GM13977 (cell line): ENCODE results near the gene OBP2B.
"Not testable (repeated sequence)": the region's sequence is repeated elsewhere in the genome, so short reads cannot be mapped to it uniquely, and the experiment has no call there.

Experiments
- DNase-seq: peaks from one replicate; pipeline ENCODE4 v3.0.0; 2012; ENCODE audit warnings: low spot score
- in situ Hi-C: fragments of 300-500 bp; cut with MboI; formaldehyde crosslinking; loops from one replicate; pipeline ENCODE4 v1.12.0; 2022; ENCODE audit warnings: low sequenced_read_pairs, low pct_unique_long_range_greater_than_20kb, mixed read lengths, inconsistent platforms; ENCODE audit not compliant: unreplicated experiment
- TF ChIP-seq, protein P1 (sequence below): IDR thresholded peaks from 2 replicates; pipeline ENCODE4 v1.5.1; 2012; ENCODE audit warnings: mild to moderate bottlenecking, control low read depth; ENCODE audit not compliant: insufficient read depth; ENCODE audit errors: extremely low read depth, missing control alignments

The OBP2B gene

DNA sequence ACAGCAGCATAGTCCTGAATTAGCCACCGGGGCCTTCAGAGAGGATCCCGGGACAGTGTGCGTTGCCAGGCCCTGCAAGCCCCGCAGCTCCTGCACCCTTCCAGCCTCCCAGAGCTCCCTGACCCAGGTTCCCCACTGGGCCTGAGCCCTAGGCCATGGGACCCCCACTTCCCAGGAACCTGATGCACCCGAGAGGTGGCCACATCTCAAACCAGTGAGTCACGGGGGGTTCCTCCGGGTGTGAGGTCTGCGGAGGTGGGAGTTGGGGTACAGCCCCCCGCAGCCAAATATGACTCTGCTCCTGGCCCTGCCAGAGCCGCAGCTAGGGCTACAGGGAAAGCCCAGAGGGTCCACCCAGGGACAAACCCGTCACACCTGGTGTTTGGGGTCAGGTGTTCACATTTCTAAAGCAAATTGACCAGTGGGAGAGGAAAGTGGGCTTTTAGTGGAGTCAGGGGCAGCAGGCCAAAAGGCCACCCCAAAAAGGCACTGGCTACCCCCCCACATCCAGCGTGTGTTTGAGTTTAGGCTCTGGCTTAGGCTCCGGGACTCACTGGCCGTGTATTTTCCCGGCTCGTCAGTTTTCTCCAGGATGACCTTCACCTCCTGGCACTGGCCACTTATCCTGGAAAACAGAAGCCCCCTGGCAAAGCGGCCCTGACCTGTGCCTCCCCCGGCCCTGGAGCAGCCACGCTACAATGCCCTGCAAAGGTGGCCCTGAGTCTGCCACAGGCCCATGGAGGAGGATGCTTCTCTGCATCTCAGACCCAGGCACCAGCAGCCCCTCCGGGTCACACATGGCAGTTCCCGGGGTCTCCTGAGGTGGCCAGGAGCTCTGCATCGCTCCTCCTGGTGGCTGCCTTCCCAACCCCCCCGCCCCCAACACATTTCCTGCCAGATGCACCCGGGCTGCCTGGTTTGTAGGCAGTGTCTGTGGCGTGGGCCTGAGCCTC is 17.4 kb upstream of the OBP2B start:
- TF ChIP-seq, protein P1, sequence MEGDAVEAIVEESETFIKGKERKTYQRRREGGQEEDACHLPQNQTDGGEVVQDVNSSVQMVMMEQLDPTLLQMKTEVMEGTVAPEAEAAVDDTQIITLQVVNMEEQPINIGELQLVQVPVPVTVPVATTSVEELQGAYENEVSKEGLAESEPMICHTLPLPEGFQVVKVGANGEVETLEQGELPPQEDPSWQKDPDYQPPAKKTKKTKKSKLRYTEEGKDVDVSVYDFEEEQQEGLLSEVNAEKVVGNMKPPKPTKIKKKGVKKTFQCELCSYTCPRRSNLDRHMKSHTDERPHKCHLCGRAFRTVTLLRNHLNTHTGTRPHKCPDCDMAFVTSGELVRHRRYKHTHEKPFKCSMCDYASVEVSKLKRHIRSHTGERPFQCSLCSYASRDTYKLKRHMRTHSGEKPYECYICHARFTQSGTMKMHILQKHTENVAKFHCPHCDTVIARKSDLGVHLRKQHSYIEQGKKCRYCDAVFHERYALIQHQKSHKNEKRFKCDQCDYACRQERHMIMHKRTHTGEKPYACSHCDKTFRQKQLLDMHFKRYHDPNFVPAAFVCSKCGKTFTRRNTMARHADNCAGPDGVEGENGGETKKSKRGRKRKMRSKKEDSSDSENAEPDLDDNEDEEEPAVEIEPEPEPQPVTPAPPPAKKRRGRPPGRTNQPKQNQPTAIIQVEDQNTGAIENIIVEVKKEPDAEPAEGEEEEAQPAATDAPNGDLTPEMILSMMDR = no peak
- no peak for DNase-seq
- in situ Hi-C loops = no loop called here

DNA sequence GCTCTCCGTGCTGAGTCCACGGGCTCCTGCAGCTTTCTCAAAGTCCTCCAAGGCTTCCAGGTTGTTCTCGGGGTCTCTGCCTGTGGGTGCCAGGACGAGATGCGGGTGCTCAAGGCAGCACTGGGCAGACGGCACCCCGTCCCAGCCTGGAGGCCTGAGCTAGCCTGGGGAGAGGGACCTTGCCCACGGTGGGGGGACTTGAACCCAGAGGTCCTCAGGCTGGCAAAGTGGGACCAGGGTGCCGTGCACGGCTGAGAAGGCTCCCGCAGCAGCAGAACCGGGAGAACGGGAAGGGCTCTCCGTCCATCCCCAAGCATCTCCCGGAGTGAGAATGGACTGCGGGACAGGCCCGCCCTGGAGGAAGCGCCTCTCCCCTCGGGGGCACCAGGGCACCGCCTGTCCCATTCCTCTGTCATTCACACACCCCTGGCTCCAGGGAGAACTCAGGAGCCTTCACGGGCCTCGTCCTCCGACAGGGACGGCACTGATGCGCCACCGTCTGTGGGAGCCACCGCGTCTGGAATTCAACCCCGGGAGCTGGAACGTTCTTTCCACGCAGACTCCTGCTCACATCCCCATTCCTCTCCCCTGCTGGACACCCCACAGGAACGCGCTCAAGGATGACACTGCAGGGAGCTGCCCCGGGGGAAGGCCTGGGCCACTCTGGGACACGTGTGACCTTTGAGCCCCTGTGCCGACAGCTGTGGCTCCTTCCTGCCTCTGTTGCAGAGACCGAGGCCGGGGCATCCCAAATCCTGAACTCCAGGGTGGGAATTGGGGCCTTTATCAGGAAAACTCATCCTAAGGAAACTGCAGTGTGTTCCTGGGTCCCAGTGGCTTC is 16.3 kb upstream of the OBP2B start:
- in situ Hi-C loops = no loop called here
- TF ChIP-seq, protein P1 = no peak
- DNase-seq = no peak

DNA sequence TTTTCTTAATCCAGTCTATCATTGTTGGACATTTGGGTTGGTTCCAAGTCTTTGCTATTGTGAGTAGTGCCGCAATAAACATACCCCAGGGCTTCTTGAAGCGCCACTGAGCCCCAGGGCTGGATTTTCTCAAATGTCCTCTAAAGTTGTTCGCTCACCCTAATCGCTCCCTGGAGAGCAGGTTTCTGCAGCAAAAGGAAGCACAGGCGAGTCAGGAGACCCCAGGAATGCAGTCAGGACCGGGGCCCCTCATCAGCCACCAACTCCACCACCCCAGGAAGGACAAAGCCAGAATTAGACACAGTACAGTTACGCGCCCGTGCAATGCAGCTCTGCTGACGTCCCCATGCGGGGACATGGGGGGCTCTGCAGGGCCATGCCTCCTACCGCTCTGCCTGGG is 15.7 kb upstream of the OBP2B start:
- TF ChIP-seq, protein P1 = no peak
- in situ Hi-C loops = no loop called here
- no peak for DNase-seq

GRCh38 chr9:133223159-133223756 is 14.2 kb upstream of the OBP2B start:
- DNase-seq, in situ Hi-C loops: not testable (repeated sequence)

DNA sequence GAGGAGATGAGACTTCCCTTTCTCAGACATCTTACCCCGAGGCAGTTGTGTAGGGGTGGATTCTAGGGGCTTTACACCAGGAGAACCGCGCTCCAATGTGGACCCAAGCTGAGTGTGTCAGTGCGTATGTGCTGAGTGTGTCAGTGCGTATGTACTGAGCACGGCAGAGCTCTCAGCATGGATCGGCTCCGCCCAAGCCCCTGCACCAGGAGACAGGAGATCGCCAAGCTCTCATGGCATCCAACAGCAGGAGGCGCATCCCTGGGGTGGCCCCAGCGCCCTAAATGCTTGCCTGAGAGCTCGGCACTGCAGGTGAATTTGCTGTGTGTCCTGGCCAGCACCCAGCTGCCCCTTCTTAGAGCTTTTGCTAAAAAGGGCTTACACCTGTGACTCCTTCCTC is 12.9 kb upstream of the OBP2B start:
- in situ Hi-C loops, DNase-seq: not testable (repeated sequence)

GRCh38 chr9:133221177-133221809 is 12.2 kb upstream of the OBP2B start:
- TF ChIP-seq, protein P1 = no peak
- DNase-seq = no peak
- in situ Hi-C loops = no loop called here

DNA sequence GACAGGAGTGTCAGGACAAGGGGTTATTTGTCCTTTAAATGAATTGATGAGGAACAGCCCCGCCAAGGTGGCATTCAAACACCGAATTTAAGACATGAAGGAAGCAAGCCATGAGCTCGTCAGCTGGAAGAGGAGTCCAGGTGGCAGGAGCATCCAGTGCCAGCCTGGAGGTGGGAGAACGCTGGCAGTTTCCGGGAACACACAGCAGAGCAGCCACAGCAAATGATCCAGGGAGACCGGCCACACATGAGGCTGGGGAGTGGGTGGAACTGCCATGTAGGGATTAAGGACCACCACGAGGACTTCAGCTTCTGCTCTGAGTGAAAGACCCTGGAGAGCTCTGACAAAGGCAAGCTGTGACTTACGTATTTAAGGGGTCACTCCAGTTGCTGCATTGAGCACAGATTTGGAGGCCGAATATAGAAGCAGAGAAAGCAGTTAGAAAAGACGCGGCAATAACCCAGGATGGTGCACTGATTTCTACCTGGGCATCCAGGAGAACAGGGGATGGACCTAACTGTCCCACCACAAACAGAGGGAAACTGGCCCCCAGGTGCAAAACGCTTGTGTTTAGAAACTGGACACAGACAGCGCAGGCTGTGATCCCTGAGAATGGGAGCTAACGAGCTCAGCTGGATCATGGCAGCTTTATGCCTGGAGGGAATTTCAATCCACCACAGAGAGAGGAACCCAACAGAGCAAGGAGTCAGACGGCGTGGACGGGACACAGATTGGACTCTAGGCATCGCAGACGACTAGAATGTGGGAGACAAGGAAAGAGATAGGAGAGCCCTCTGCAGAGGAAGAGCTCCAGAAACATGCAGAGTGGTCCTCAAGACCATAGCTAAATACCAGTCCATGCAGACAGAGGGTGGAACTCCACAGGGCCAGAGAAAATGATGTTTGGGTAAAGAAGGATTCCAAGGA is 9.3 kb upstream of the OBP2B start:
- DNase-seq, in situ Hi-C loops: not testable (repeated sequence)

DNA sequence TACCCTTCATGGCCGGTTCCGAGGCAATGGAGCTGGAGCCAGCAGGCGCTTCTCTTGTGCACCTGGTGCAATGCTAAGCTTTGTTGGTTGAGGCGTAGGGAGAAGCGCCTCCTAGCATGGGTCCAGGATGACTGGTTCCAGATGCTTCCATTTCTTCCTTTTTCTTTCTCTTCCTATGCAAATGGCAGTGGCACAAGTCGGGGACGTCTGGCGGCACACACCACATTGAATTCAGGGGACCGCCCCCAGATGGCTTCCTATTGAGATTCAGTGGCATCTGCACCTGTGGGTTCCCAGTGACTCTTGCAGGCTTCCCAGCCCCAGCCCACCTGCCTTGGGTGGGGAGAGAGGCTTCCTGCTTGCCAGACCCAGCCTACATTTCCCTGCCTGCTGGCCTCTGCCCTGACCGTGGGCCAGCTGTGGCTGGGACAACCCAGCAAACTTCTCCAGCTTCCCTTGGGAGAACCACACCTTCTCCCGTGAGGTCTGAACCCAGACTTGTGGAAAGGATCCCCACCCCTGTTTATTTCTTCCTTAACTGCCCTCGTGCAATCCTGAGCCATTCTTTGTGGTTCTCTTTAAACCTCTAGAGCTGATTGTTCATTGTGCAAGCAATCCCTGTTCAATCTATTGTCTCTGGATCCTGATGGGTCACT is 8.4 kb upstream of the OBP2B start:
- in situ Hi-C loops, DNase-seq: not testable (repeated sequence)

GRCh38 chr9:133214276-133214675 is 5.2 kb upstream of the OBP2B start:
- DNase-seq, in situ Hi-C loops: not testable (repeated sequence)
